Activated naive CD4-positive, alpha-beta T cell treated with anti-CD3 and anti-CD28 coated beads, Interleukin-2, amount 50 U/mL, for 24 hours (primary cell): Measurements from ENCODE around the gene TXNDC5.
A peak's percentile ranks its signal among the peaks of the same experiment; 100 is the strongest.

Experiments
- H3K27ac Mint-ChIP-seq: one replicate; pipeline ENCODE4 v1.8.0; 2021; ENCODE audit warnings: mild to moderate bottlenecking, mixed read lengths
- H3K27me3 Mint-ChIP-seq: one replicate; pipeline ENCODE4 v1.8.0; 2021; ENCODE audit warnings: mixed read lengths
- H3K36me3 Mint-ChIP-seq: one replicate; pipeline ENCODE4 v1.8.0; 2021; ENCODE audit warnings: mixed read lengths
- H3K4me1 Mint-ChIP-seq: one replicate; pipeline ENCODE4 v1.8.0; 2021; ENCODE audit warnings: mixed read lengths
- H3K4me3 Mint-ChIP-seq: one replicate; pipeline ENCODE4 v1.8.0; 2021; ENCODE audit warnings: mild to moderate bottlenecking, mixed read lengths
- H3K9me3 Mint-ChIP-seq: one replicate; pipeline ENCODE4 v1.8.0; 2021; ENCODE audit warnings: mixed read lengths

TXNDC5 gene

GRCh38 chr6:7910654-7911344, at the start of gene TXNDC5:
Gene TXNDC5 (minus strand): TSS chr6:7910788. CDS start chr6:7910776, 12 bp downstream.
- no peaks in the 10 kb centered on the region for H3K36me3 Mint-ChIP-seq
- H3K4me1 Mint-ChIP-seq, result peaks cover 5% of the 10 kb centered on the region
- H3K27ac Mint-ChIP-seq, result peak within 1 kb of the TSS; percentile 27
- H3K27me3 Mint-ChIP-seq, result no peaks in the 10 kb centered on the region
- peak within 1 kb of the TSS; percentile 89 for H3K4me3 Mint-ChIP-seq
- no peaks in the 10 kb centered on the region for H3K9me3 Mint-ChIP-seq

- Mint-ChIP-seq H3K36me3 (peaks cover 1% of the 10 kb centered on the region), H3K27me3 (peaks cover 2% of the 10 kb centered on the region), H3K4me1 (peaks cover 4% of the 10 kb centered on the region), H3K27ac (no peak overlapping the region), H3K9me3 (peaks cover 2% of the 10 kb centered on the region), H3K4me3 (no peak overlapping the region)
Measured at GRCh38 chr6:7960141-7960540, 49.6 kb upstream of the TXNDC5 start.

DNA sequence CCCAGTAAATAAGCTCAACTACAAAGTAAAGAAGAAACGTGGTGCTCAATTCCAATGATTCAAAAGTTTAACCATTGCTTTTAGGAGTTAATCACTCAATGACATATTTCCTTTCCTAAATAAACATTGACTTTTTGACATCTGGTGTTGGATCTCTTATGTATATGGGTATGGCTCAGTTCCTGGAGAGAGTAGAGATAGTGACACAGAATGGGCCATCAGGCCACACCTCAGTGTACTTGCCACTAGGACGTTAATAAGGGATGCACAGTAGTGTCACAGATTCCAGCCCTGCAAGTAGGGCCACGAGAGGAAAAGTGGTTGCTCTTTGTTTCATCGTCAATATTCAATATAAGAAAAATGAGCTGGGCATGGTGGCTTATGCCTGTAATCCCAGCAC, 48.9 kb upstream of the TXNDC5 start:
- Mint-ChIP-seq H3K9me3 (no peaks in the 10 kb centered on the region), H3K27ac (no peak overlapping the region), H3K36me3 (peaks cover 1% of the 10 kb centered on the region), H3K4me3 (no peak overlapping the region), H3K27me3 (peaks cover 2% of the 10 kb centered on the region), H3K4me1 (peaks cover 4% of the 10 kb centered on the region)

DNA sequence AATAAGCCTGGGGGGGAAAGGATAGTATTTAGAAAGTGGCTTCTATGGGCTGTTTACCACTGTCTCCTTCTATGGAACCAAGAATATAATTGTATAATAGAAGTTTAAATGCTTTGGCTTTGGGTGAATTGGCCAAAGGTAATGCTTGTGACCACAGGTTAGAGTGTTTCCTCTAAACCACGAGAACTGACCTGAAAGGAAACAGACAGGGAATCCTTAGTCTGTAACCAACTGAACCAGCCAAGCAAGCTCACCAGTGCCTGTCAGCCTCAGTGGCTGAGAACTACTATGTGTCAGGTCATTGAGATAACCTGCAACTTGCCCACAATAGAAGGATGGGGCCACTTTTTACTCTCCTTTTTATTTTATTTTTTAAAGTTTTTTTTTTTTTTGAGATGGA, 47.9 kb upstream of the TXNDC5 start:
- Mint-ChIP-seq H3K9me3 (no peaks in the 10 kb centered on the region), H3K36me3 (peaks cover 1% of the 10 kb centered on the region), H3K27ac (no peak overlapping the region), H3K4me3 (no peak overlapping the region), H3K4me1 (peaks cover 4% of the 10 kb centered on the region), H3K27me3 (no peaks in the 10 kb centered on the region)

GRCh38 chr6:7956257-7956656, 45.7 kb upstream of the TXNDC5 start:
- Mint-ChIP-seq H3K27me3 (peaks cover 4% of the 10 kb centered on the region), H3K27ac (no peak overlapping the region), H3K4me3 (no peak overlapping the region), H3K36me3 (peaks cover 3% of the 10 kb centered on the region), H3K4me1 (no peaks in the 10 kb centered on the region), H3K9me3 (peaks cover 4% of the 10 kb centered on the region)

DNA sequence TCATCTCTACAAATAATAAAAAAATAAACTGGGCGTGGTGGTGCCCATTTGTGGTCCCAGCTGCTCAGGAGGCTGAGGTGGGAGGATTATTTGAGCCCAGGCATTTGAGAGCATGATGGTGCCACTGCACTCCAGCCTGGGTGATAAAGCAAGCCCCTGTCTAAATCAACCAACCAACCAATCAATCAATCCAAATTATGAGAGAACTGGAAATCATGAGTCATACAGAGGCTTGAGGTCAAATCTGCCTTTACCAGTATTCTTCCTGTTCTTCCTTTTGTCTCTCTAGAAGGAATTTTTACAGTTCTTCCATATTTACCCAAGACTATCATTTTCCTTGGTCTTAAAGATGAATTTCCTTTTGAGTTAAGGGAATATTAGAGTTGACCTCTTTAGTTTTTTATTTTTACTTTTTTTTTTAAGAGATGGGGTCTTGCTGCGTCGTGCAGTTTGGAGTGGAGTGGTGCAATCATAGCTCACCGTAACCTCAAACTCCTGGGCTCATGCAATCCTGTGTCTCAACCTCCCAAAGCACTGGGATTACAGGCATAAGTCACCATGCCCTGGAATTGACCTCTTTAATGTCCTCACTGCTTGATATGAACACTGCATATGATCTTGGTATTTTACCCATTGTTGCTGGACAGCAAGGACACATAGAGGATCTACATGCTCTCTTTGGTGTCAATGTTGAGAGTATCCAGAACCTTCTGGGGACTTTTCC, 44.1 kb upstream of the TXNDC5 start:
- peaks cover 7% of the 10 kb centered on the region for H3K9me3 Mint-ChIP-seq
- peaks cover 3% of the 10 kb centered on the region for H3K36me3 Mint-ChIP-seq
- no peak overlapping the region for H3K27ac Mint-ChIP-seq

GRCh38 chr6:7953753-7954152, 43.2 kb upstream of the TXNDC5 start:
- Mint-ChIP-seq H3K4me1 (no peaks in the 10 kb centered on the region), H3K27me3 (peaks cover 8% of the 10 kb centered on the region), H3K4me3 (no peak overlapping the region), H3K36me3 (peaks cover 5% of the 10 kb centered on the region), H3K27ac (no peak overlapping the region), H3K9me3 (peaks cover 12% of the 10 kb centered on the region)

More for the DNA sequence above, 44.1 kb upstream of the TXNDC5 start:
- Mint-ChIP-seq H3K27me3 (peaks cover 4% of the 10 kb centered on the region), H3K4me3 (no peak overlapping the region), H3K4me1 (no peaks in the 10 kb centered on the region)

DNA sequence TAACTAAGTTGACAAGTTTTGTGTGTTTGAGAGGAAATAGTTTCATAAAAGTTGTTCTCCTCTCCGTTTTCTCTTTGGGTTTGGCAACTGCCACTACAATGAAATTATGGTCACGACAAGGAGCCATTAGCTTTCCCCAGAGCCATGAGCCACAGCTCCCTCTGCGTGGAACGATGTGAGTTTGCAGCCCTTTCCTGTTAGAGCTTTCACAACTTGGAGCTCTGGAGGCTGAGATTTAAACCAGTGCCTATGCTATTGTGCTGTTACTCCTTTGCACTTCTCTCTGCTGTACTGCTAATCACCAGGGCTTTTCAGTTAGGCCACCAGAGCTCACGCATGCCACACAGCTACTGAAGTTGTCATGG, 29.3 kb upstream of the TXNDC5 start:
- peaks cover 1% of the 10 kb centered on the region for H3K36me3 Mint-ChIP-seq
- H3K4me1 Mint-ChIP-seq, result no peaks in the 10 kb centered on the region
- no peaks in the 10 kb centered on the region for H3K9me3 Mint-ChIP-seq
- no peak overlapping the region for H3K4me3 Mint-ChIP-seq
- H3K27ac Mint-ChIP-seq, result no peak overlapping the region
- peaks cover 1% of the 10 kb centered on the region for H3K27me3 Mint-ChIP-seq

DNA sequence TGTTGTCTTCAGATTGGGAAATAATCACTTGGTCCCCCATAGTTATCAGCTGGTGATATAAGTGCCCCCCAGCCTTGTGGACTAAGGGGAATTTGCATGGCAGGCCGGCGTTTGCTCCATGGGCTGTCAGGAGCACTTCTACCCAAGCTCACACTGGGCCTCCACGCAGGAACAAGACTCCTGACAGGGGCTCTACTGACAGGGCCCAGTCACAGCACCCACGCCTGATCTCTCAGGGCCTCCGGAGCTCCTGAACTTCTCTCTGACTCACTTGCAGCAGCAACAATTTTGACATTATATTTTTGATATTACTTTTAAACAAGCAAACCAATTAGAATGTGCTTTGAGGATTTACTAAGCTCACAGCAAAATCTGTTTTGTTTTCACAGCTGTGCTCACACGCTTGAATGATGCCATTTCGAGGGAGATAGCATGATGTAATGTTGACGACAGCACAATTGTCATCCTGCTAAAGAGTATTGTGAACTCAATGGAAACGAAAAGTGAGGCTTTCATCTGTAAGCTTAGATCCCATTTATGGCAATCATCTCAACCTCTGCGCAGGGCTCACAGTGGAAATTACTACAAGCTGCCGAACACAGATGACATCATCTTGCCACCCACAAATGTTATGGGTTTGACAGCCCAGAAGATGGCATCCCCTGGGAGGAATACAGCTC, 28.7 kb upstream of the TXNDC5 start:
- Mint-ChIP-seq H3K27me3 (peaks cover 1% of the 10 kb centered on the region), H3K9me3 (no peaks in the 10 kb centered on the region), H3K4me3 (no peak overlapping the region), H3K4me1 (no peaks in the 10 kb centered on the region), H3K36me3 (peaks cover 1% of the 10 kb centered on the region), H3K27ac (no peak overlapping the region)

- Mint-ChIP-seq H3K36me3 (peaks cover 1% of the 10 kb centered on the region), H3K9me3 (no peaks in the 10 kb centered on the region), H3K4me3 (no peak overlapping the region), H3K4me1 (no peaks in the 10 kb centered on the region), H3K27me3 (peaks cover 1% of the 10 kb centered on the region), H3K27ac (no peak overlapping the region)
Measured at GRCh38 chr6:7938562-7939183, 28.1 kb upstream of the TXNDC5 start.

DNA sequence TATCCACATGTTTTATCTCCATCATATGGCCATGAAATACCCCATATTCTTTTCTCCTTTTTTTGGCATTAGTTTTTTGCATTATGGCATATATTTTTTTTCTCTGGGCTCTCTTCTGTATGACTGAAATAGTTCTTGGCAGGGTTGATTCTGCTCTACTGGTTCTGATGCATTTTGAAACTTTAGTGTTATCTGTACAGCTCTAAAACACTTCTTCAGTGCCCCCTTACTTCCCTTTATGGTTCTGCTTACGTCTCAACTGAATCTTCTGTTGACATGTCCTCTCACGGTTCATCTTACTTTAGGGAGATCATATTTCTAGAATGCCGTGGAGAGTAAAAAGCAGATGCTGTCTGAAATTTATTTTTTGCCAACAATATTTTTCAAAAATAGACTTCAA, 23.2 kb upstream of the TXNDC5 start:
- no peaks in the 10 kb centered on the region for H3K4me1 Mint-ChIP-seq
- H3K27me3 Mint-ChIP-seq, result peaks cover 1% of the 10 kb centered on the region
- no peak overlapping the region for H3K27ac Mint-ChIP-seq
- H3K4me3 Mint-ChIP-seq, result no peak overlapping the region
- H3K9me3 Mint-ChIP-seq, result no peaks in the 10 kb centered on the region
- H3K36me3 Mint-ChIP-seq, result no peaks in the 10 kb centered on the region

DNA sequence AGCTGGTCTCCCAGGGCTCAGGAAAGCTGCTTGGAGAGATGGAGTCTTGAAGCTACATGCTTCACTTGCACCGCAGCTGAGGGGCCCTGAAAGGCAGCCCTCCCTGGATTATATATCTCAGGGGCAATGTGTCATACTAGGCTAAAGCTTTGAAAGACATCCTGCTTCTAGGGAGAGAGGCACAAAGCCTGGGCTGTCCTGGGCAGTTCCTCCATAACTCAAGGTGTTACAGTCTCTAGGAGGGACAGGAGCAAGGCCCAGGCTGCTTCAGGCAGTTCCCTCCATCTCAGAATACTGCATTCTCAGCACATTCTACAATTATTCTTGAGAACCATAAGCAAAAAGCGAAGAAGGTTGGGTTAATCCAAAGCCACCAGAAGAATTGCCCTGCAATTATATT, 22.0 kb upstream of the TXNDC5 start:
- Mint-ChIP-seq H3K27ac (no peak overlapping the region), H3K4me3 (no peak overlapping the region), H3K36me3 (no peaks in the 10 kb centered on the region), H3K27me3 (peaks cover 3% of the 10 kb centered on the region), H3K4me1 (no peaks in the 10 kb centered on the region), H3K9me3 (no peaks in the 10 kb centered on the region)

DNA sequence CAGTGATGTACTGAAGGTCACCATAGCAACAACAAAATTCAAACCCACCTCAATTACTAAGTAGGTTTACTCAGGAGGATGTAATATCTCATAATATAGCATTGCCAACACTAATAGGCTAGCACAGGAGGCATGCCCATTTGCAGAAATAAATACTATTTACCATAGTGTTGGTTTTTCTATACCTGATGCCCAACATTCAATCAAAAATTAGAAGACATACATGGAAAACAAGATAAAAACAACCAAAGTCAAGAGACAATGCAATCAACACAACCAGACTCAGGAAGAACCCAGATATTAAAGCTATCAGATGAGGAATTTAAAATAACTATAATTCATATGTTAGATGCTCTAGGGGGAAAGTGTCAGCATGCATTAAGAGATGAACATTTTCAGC, 14.3 kb upstream of the TXNDC5 start:
- Mint-ChIP-seq H3K27me3 (peaks cover 7% of the 10 kb centered on the region), H3K4me3 (no peak overlapping the region), H3K36me3 (peaks cover 4% of the 10 kb centered on the region), H3K9me3 (peaks cover 19% of the 10 kb centered on the region), H3K27ac (no peak overlapping the region), H3K4me1 (no peaks in the 10 kb centered on the region)

DNA sequence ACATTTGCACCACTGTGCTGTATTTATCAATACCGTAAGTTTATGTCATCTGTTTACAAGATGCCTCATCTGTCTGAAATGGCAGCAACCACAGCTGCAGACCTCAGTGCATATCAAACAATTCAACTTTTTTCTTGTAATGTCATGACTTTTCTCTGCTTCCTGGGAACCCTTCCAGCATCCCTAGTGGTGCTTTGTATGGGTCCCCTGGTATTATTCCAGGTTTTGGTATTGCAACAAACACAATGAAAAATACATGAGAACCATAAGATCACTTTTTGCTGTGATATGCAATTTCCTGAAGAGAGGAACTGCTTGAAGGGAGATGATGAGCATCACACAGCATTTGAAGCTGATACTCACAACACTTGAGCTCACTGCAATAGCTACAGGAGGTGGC, 12.0 kb upstream of the TXNDC5 start:
- Mint-ChIP-seq H3K36me3 (peaks cover 4% of the 10 kb centered on the region), H3K4me1 (no peaks in the 10 kb centered on the region), H3K27ac (no peak overlapping the region), H3K9me3 (peaks cover 19% of the 10 kb centered on the region), H3K4me3 (no peak overlapping the region), H3K27me3 (peaks cover 4% of the 10 kb centered on the region)

GRCh38 chr6:7921632-7922092, 11.1 kb upstream of the TXNDC5 start:
- Mint-ChIP-seq H3K36me3 (peaks cover 4% of the 10 kb centered on the region), H3K27ac (no peak overlapping the region), H3K27me3 (peaks cover 4% of the 10 kb centered on the region), H3K4me1 (no peaks in the 10 kb centered on the region), H3K4me3 (no peak overlapping the region), H3K9me3 (peaks cover 19% of the 10 kb centered on the region)

DNA sequence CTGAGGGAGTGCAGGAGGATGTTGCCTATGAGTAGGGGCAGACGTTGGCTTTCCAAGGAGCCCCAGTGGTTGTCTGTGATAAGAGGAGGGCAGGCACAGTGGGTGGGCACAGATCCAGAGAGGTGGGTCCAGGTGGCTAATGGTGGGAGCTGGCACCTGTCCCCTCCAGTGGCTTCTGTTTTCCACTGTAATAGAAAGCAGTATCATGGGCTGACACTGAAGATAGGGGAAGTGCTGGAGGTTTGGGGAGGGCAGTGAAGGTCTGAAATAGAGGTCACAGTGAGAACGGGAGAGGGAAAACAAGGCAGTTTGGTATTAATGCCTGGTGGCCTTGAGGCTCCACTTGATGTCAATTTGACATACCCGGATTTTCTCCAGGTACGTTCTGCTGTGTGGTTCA, 10.5 kb upstream of the TXNDC5 start:
- H3K27ac Mint-ChIP-seq, result no peak overlapping the region
- H3K4me1 Mint-ChIP-seq, result no peaks in the 10 kb centered on the region
- peaks cover 4% of the 10 kb centered on the region for H3K36me3 Mint-ChIP-seq
- peaks cover 3% of the 10 kb centered on the region for H3K27me3 Mint-ChIP-seq
- no peak overlapping the region for H3K4me3 Mint-ChIP-seq
- H3K9me3 Mint-ChIP-seq, result peaks cover 19% of the 10 kb centered on the region
